ENCODE data around the gene PRPF38B. TPM values are rescaled to one million over a fixed set of nuclear protein-coding genes. Genes with fewer than 3 reads are reported as not detected.

Gene PRPF38B
- total and polyA plus RNA-seq, 9 of the 15 experiments (the other 6 are each of a cell fraction or from before 2014, with no cell fraction given), result 25.3 to 85.5 (median 66.4) TPM

GRCh38 chr1:108692724-108693655 lies 880 bp downstream of the PRPF38B start (continued):
- TF ChIP-seq ZNF277 (CRISPR knock-in tag; IDR thresholded peaks at IDR 0.05; ENCODE audit: borderline replicate concordance) (no peak), HDAC8 (tag; IDR thresholded peaks at IDR 0.05) (no peak), NONO (IDR thresholded peaks at IDR 0.05; ENCODE audit: low read depth in 2 of 2, low read length in 1 of 2) (no peak), ZSCAN32 (CRISPR knock-in tag; IDR thresholded peaks at IDR 0.05) (no peak), ZKSCAN3 (CRISPR knock-in tag; IDR thresholded peaks at IDR 0.05) (no peak), HDAC3 (IDR thresholded peaks at IDR 0.05; ENCODE audit: borderline replicate concordance, partially characterized antibody) (no peak), ARID2 (IDR thresholded peaks at IDR 0.05) (no peak; the same call in 1 of the 2 replicates), NFIX (CRISPR knock-in tag; IDR thresholded peaks at IDR 0.05; ENCODE audit: low read depth) (no peak), CXXC5 (CRISPR knock-in tag; IDR thresholded peaks at IDR 0.05) (no peak), EP300 (IDR thresholded peaks at IDR 0.05; ENCODE audit: low read length) (no peak), POLR2H (tag; IDR thresholded peaks at IDR 0.05; ENCODE audit: low read depth) (no peak), ZNF586 (CRISPR knock-in tag; conservative IDR thresholded peaks at IDR 0.05) (no peak), GATAD2B (IDR thresholded peaks at IDR 0.05; ENCODE audit: borderline replicate concordance) (no peak), ZNF12 (CRISPR knock-in tag; IDR thresholded peaks at IDR 0.05) (no peak), SOX6 (IDR thresholded peaks at IDR 0.05) (no peak), ZNF124 (CRISPR knock-in tag; IDR thresholded peaks at IDR 0.05) (no peak), RREB1 (CRISPR knock-in tag; IDR thresholded peaks at IDR 0.05) (no peak), ERF (CRISPR knock-in tag; IDR thresholded peaks at IDR 0.05) (no peak), TEAD1 (CRISPR knock-in tag; IDR thresholded peaks at IDR 0.05) (no peak), RBBP5 (IDR thresholded peaks at IDR 0.05; ENCODE audit: borderline replicate concordance, insufficient read depth, low read length, poor library complexity, severe bottlenecking) (no peak), TAF7 (tag; IDR thresholded peaks at IDR 0.05) (no peak), STAT5A (IDR thresholded peaks at IDR 0.05; ENCODE audit: borderline replicate concordance, low read length) (no peak)

Data from K562 (cell line).